Ramos (cell line): ENCODE measurements around the gene TNFAIP3.

Experiments used
- in situ Hi-C: fragments of 300-500 bp; cut with MboI; formaldehyde crosslinking; loops from one replicate; pipeline ENCODE4 v1.14.3; 2022; ENCODE audit warnings: low sequenced_read_pairs; ENCODE audit not compliant: unreplicated experiment

TNFAIP3 gene

GRCh38 chr6:137862419-137863090 is 4.5 kb upstream of the TNFAIP3 start:
- in situ Hi-C loops, result no loop called here

DNA sequence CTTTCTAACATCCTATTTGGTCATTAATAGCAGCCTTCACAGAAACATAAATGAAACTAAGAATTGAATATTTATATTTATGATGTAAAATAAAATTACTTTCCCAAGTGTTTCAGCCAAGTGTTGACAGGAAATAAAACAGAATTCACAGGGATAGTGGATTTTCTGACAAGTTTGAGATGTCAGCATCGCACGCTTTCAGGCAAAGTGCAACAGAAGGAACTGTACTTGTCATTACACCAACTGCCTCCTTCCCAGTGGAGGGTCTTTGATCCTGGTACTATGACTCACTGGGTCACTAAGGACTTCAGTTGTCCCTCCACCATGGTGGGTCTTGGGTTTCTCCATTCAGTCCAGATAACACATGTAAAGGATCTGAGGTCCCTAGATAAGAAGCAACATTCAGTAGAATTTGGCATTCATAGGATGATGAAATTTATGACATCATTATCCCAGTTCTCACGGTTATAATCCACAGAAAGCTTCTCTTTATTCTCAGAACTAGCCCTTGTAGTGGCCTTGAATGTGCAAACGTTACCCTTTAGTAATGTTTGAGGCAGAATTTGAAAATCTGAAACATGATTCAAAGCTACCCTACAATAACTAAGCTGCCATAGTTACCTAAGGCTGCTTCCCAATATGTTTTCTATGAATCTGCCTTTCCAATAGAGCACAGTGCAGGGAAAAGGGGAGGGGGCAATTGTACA is 3.8 kb upstream of the TNFAIP3 start:
- in situ Hi-C loops, result no loop called here

DNA sequence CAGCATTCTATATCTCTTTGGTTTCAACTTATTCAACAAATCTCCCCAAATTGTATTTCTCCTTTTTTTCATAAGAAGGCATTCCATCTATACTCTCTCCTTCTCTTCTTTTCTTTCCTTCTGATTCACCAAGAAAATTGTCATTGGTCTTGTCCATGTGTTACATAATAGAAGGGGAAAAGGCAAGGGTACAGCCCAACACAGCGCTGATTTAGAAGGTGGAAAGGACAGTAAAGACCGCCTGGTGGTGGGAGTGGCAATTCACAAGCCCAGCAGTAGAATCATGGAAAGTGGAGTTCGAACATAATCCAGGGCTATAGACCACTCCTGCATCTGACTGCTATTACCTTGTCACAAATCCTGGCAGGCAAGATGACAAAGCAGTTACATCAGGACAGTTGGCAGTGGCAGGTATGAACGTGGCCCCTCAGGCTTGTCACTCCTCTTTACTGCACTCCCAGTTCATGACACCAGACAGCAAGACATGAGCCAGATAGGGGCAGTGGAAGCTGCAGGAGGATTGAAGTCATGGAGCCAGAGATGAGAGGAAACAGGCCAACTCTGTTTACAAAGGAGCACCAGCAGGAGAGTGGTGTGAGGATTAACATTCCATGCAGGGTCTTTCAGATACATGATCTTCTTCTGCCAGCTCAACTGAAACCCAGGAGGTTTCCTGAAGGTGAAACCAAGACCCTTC is 2.1 kb upstream of the TNFAIP3 start:
- in situ Hi-C loops, result loop anchor here (5.0 kb wide), 1 partner anchor 158 kb away; no protein-coding TSS in a partner anchor

DNA sequence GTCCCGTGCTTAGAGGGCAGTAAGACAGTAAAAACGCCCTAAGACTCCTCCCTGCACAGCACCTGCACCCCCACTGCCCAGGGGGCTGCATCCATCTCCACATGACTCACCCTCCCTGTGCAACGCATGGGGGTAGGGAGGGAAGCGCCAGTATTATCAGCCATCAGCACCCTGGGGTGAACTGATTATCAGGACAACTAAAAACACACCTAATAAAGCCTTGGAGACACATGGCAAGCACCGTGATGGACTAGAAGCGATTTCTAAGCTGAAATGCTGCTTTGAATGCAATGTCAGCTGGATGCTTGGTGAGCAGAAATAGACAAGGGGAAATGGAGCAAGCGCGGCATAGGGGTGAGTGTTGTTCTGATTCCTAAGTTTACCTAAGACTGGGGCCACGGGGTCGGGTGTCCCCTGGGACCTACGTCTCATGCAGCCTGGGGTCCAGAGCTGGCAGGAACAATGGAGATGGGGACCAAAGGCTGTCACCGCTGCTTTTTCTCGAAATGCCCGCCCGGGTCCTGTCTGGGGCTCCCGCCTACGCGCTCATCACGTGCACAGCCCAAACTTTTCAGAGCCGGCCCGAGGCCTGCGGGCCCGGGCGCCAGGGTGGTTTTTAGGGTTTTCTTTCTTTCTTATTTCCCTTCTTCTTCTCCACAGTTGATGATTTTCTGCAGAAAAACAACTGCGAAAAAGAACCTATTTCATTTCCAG is 702 bp upstream of the TNFAIP3 start:
- in situ Hi-C loops, result loop anchor here (5.0 kb wide), 1 partner anchor 159 kb away; no protein-coding TSS in a partner anchor

- in situ Hi-C loops, result loop anchor here (5.0 kb wide), 1 partner anchor 161 kb away; no protein-coding TSS in a partner anchor
Observed at GRCh38 chr6:137867685-137868509, 838 bp downstream of the TNFAIP3 start.

DNA sequence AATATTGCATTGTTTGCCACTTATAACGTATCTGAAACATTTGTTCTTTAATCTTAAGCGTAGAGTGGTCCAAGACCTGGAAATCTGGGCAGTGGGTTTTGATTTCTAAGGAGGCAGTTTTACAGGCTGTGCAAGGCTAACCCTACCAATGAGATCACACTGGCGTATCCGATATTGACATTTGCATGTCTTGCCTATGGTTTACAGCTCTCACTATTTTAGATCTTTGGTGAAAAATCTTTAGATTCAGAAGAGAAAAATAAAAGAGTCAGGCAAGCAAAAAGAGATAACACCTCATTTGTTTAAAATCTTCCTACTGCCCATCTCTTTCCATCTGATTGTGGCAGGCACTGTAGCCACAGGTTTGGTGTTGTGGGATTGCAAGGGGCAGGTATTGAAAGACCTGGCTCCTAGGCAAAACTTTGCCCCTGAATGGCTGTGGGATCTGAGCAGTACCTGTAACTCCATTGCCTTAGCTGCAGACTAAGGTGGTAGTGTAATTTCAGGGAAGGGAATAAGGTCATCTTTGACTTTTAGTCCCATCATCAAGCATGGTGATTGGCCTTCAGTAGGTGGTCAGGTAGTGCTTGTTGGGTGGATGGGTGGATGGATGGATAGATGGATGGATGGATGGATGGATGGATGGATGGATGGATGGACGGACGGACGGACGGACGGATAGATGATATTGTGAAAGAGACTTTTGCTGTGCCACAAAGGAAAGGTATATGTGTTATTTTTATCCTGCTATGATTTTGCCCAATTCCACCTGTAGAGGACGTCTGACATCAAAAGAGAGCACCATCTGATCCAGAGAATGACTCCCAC is 1.9 kb downstream of the TNFAIP3 start:
- in situ Hi-C loops, result loop anchor here (5.0 kb wide), 1 partner anchor 162 kb away; no protein-coding TSS in a partner anchor

DNA sequence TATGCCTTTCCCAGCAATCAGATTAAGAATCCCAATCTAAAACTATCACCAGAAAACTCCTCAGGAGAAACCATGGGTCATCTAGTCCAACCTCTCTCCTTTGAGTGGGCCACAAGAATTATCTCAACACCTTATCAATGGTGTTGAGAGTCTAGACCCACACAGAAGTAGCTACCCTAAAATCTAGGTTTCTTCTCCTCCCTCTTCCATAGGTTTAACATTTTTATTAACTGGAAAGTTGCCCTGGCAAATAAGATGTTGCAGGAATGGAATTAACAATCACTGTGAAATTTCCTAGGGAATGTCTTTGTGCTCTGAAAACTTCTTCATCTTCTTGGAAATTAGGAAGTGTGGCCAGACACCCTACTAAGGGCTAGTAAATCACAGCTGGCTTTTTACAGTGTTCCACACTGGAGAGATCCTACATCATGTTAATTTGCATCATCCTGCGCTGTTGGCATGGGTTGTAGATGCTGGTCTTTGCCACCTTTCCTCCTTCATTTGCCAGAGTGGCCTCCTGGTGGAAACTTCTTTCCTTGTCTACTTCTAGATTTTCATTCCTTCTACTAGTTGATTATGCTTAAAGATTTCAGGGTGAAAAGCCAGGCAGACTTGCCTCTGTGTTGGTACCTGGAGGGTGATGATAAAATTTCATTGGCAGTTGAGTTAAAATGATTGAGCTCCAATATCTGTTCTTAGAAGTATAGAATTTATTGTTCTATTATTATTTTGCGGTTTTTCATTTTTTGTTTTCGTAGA is 2.7 kb downstream of the TNFAIP3 start:
- in situ Hi-C loops, result loop anchor here (5.0 kb wide), 1 partner anchor 162 kb away; no protein-coding TSS in a partner anchor

- in situ Hi-C loops, result no loop called here
Observed at GRCh38 chr6:137870308-137870644, 3.2 kb downstream of the TNFAIP3 start.

GRCh38 chr6:137870744-137871247 is 3.7 kb downstream of the TNFAIP3 start:
- in situ Hi-C loops, result no loop called here

DNA sequence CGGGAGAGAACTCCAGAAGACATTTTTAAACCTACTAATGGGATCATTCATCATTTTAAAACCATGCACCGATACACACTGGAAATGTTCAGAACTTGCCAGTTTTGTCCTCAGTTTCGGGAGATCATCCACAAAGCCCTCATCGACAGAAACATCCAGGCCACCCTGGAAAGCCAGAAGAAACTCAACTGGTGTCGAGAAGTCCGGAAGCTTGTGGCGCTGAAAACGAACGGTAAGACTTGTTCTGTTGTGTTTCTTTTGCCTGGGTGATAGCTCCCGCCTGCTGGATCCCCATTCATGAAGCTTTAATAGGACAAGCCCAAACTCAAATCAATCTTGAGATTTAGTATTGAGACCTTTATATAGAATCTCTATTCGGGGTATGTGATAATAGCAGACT is 4.2 kb downstream of the TNFAIP3 start:
- in situ Hi-C loops, result no loop called here

GRCh38 chr6:137871831-137872454 is 4.9 kb downstream of the TNFAIP3 start:
- in situ Hi-C loops, result no loop called here

- in situ Hi-C loops, result no loop called here
Observed at GRCh38 chr6:137872581-137873115, 5.6 kb downstream of the TNFAIP3 start.

- in situ Hi-C loops, result no loop called here
Observed at GRCh38 chr6:137873273-137873762, 6.3 kb downstream of the TNFAIP3 start.

- in situ Hi-C loops, result no loop called here
Observed at GRCh38 chr6:137874204-137875057, 7.4 kb downstream of the TNFAIP3 start.

DNA sequence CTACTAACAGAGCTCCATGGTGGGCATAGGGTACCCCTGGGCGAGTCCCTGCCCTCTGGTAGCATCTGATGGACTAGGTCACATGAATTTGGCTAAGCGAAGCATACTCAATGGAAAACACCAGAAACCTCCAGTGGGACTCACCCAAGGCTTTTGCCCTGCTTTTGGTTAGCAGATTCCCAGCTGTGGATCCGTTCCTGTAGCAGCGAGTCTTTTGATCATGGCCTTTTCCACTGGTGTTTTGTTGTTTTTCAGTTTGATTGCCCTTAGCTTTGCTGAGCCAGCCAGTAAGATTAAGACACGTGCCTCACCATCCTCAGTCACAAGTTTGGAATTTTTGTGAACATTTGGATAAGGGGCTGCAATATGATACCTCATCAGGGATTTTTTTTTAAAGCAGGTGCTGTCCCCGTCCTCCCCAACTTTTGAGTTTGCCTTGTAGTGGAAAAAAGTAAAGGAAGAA is 8.0 kb downstream of the TNFAIP3 start:
- in situ Hi-C loops, result no loop called here

- in situ Hi-C loops, result no loop called here
Observed at GRCh38 chr6:137875606-137876005, 8.5 kb downstream of the TNFAIP3 start.
